GM19467 (cell line): ENCODE measurements around the gene GFPT2.

Source experiments
- ATAC-seq: cut with Tn5 transposase; IDR thresholded peaks from one replicate; pipeline ENCODE4 v1.9.1; 2021; ENCODE audit warnings: mild to moderate bottlenecking, moderate library complexity; ENCODE audit not compliant: unreplicated experiment

GFPT2 gene

DNA sequence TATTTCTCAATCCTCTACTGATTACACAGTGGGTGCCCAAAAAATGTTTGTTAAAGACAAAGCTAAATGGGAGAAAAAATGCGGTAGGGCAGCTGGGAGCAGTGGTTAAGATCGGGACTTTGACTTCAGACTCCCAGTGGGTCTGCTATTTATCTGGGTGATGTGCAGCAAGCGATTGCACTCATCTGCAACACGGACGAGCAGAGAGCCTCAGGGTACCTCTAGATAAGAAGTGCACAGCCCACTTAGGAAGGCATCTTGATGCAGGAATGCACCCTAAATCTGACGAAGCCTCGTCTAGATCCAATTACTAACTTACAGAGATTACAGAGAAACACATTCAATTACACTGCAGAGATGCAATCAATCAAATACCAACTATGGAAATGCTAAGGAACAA, 65.3 kb downstream of the GFPT2 start:
- no peak for ATAC-seq

DNA sequence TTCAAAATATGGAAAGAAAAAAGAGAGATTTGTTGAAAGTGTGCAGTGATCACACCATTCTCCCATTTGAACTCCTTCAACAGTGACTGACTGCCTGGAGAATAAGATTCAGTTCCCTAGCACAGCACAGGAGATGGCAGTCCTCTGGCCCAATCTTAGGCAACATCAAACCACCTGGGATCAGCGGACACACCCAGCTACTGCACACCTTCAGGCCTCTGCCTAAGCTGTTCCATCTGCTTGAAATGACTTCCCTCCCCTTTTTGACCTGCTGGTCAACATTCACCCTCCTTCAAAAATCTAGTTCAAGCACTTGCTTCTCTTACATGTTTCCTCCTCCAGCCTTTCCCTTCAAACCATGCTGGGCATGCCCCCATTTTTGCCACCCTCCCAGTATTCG, 65.7 kb downstream of the GFPT2 start:
- ATAC-seq = no peak

GRCh38 chr5:180284149-180284548, 69.0 kb downstream of the GFPT2 start:
- no peak for ATAC-seq

GRCh38 chr5:180283026-180283615, 70.0 kb downstream of the GFPT2 start:
- ATAC-seq = no peak

GRCh38 chr5:180282281-180282680, 70.9 kb downstream of the GFPT2 start:
- ATAC-seq = no peak

GRCh38 chr5:180281706-180282105, 71.4 kb downstream of the GFPT2 start:
- no peak for ATAC-seq

DNA sequence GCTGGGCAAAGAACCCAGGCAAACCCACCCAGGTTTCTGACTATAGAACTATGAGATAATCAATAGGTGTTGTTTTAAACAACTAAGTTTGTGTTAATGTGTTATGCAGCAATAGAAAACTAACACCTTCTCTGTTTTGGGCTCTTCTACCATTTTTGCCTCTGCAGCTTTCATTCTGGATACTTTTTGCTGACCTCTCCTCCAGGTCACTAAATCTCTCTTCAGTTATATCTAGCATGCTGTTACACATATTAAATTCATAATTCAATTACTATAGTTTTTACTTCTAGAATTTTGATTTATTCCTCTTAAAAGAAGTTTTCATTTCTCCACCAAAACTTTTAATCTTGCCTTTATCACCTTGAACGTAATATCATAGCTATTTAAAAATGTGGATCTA, 78.4 kb downstream of the GFPT2 start:
- ATAC-seq = no peak

DNA sequence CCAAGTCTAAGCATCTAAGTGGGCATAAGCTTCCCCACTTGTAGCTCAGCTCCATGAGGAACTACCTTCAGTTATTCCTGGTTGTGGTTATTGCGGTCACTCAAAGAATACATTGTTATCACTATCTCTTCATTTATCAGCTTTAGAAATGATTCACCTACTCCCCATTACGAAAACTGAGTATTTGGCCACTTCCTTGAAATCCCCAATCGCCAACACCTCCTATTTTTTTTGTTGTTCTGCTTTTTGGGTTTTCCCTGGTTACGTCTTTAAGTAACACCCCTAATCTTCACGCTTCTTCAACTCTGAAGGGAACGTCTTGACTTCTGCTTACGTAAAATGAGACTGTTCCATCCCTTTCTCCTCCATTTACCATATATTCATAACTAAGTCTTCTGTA, 81.9 kb downstream of the GFPT2 start:
- no peak for ATAC-seq

GRCh38 chr5:180259260-180259611, 93.9 kb downstream of the GFPT2 start:
- ATAC-seq = no peak

GRCh38 chr5:180253036-180253824, 99.9 kb downstream of the GFPT2 start:
- ATAC-seq = no peak

DNA sequence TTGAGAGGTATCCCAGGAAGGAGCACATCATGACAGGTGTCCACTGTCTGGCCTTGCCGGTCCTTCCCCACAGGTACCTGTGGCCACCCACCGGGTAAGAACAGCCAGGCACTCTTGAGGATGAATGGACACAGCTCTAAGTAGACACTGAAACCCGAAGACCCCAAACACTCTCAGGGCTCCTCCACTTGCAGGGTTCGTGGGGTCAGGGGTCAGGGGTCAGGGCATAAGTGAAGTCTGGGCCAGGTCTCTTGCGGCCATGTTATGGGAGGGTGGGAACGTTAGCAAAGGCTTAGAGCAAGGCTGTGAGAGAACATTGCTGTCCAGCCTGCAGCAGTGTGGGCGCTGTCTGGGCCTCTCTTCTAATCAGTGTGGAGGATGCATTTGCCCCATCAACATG, 101.2 kb downstream of the GFPT2 start:
- no peak for ATAC-seq

DNA sequence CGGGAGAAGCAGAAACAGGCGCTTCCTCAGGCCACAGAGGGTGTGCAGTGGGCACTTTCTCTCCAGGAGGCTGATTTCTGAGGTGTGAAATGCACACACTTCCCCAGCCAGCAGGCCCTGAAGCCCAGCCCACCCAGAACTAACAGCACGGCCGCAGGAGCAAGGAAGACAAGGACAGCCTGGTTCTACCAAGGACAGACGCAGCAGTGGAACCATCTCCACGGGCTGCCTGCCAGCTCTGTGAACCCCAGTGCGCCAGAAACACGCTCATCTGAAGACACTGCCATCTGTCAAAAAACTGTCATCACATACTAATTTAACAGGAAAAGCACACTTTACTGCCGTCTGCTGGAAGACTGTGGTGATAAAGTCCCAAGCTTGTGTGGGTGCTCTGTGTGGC, 102.0 kb downstream of the GFPT2 start:
- no peak for ATAC-seq
